Left forelimb (tissue), 1 donor: Measurements from ENCODE around the gene MUCL1.
"Not testable (repeated sequence)": the region's sequence is repeated elsewhere in the genome, so short reads cannot be mapped to it uniquely, and the experiment has no call there.

Experiments
- DNase-seq: peaks from one replicate; pipeline ENCODE4 v3.0.0-alpha.2; 2018; ENCODE audit warnings: low spot score

MUCL1 gene, protein sequence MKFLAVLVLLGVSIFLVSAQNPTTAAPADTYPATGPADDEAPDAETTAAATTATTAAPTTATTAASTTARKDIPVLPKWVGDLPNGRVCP

DNA sequence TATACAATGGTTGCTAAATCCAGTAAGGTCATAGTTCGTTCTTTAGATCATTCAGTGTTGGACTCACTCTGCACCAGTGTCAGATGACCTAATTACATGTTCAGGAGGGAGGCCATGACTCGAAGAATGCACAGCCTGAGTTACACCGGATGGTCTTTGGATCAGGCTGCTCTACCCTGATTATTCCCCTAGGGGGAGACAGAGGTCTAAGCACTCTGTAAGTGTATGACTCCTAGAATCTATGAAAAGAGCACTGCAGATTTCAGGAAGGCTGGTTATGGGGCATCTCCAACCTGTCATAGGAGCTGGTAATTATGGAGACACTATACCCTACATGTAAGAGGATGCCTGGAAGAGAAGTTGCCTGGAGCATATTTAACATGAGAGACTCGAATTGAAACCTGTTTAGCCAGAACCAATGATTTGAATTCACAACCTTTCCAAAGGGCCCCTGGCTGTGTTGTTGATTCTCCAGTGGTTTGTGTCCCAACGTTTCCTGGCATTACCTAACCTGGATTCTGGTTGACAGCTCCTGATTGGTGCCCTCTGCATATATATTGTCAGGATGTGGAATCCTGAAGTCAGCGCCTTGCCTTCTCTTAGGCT is at the start of gene MUCL1:
Gene MUCL1, plus strand, starts transcription at position 584 of the 606 bp plus-strand sequence. CDS start 67 bp downstream, outside the sequence.
- DNase-seq = no peak

DNA sequence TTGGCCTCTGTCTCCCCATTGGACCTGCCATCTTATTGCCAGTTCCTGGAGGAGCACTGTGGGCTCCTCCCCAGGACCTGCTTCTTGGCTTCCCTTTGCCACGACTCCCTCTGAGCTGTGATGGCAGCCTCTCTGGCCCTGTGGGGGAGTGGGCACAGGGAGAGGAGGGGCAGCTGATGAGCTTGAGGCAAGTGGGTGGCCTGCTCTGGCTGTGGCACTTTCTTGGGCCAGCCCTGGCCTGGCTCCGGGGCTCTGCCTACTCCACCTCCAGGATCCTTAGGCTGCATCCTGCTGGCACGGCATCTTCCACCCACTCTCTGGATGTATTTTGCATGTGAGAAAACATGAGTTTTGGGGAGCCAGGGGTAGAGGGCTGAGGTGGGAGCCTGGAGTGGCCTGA is 32.6 kb upstream of the MUCL1 start:
- DNase-seq = no peak

DNA sequence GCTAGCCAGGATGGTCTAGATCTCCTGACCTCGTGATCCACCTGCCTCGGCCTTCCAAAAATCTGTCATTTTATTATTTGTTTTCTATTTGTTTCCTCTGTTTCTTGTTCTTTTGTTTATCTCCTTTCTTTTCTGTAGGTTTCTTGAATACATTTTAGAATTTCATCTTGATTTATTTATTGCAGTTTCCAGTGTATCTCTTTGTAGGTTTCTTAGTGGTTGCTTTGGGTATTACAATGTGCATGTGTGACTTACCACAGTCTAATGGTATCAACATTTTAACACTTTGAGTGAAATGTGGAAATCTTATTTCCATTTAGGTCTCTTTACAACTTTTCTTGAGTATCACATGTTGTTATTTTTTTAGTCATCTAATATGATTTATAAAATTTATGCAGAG is 29.9 kb upstream of the MUCL1 start:
- no peak for DNase-seq

DNA sequence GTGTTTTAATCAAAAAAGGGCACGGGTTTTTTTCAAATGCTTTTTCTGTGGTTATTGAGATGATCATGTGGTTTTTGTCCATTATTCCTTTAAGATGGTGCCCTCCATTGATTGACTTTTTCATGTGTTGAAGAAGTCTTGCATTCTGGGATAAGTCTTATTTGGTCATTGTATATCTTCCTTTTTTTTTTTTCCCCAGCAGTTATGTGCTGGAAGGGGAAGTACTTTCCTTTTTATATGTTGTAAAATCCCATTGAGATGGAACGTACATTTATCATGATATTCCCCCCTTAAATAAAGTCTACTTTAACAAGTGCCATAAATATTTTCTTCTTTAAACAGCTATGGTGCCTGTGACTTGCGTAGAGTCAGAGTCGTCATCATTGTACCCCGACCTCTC is 24.8 kb upstream of the MUCL1 start:
- no peak for DNase-seq

DNA sequence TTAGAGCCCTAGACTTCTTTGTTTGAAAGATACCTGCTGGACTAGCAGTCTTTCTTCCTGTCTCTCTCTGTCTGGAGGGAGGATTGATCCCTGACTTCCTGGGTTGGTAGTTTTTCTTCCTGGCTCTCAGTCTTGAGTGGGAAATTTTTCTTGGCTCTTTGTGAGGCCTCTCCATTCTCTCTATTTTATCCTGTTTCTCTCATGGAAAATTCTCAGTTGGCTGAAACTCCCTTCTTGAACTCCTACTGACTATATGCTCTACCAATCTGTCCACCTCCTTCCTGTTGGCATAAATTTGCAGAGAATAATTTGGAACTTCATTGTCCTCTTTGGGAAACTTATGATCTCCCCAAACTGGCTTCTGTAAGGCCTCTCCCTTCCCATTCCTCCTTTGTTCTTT is 24.1 kb upstream of the MUCL1 start:
- no peak for DNase-seq

DNA sequence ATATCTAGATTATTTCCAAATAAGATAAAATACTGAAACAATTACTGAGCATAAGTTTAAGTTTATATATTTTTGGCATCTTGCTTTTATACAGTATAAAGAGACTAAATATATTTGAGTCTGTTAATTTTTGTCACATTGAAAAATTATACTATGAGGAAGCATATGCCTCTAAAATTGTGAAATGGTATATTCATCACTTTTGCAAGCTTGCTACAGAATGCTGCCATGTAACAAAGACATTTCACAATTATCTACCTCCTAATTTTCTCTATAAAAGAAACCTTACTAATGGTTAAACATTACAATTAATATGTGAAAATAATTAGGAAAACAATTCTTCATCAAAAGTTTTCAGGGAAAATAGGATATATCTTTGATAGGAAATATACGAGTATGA is 22.7 kb upstream of the MUCL1 start:
- DNase-seq = no peak

DNA sequence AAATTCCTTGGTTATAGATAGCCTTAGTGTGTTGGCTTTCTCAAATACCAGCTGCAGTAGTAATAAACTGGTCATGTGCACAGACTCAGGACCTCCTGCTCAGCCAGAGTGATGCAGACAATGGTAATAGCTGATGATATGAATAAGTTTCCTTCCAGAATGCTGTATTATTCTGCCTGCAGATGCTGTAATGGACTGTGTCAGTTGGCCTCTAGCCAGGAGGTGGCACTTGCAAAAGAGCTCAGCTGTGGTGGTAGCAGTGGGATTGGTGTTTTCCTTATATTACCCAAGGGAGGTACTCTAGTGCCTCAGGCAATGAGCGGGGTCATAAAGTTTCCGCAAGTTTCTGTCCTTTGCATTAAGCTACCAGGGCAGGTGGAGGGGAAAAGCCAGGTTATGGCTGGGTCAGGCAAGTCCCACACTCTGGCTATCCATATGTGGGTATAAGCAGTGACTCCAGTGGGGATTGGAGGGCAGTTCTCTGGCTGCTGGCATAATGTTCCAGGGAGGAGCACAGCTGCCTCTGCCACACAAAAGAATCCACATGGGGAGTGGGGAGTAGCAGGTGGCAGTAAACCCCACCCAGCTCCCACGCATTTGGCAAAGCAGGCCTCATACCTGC is 14.0 kb upstream of the MUCL1 start:
- DNase-seq = no peak

DNA sequence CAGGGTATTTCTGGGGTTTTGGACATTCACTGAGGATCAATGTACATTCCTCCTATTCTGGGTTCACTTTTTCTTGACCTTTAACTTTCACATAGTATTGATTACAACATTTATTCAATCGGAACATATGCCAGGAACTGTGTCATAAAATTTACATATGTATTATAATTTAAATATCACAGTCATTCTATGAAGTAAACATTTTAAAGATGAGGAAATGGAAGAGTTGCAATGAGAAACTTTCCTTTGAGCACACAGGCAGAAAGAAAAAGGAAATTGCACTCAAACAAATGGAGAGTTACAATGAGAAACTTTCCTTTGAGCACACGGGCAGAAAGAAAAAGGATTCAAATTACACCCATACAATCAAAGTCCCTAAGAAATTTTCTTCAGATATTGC is 3.1 kb downstream of the MUCL1 start:
- DNase-seq = no peak

DNA sequence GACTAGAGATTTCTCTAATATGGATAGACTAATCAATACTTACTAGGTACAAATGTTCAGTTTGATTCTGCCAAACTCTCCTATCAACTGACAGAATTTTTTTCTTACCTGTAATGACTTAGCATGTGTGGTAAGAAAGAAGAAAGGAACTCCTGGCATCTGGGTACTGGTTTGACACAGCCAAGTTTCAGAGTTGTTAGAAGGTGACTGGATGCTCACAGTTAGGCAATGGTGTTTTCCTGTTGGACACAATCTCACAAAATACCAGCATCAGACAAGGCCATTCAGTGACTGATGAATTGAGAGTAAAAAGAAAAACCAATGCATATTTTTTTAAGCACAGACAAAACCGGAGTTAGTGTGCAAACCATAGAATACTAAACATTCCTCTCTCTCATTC is 4.2 kb downstream of the MUCL1 start:
- no peak for DNase-seq

DNA sequence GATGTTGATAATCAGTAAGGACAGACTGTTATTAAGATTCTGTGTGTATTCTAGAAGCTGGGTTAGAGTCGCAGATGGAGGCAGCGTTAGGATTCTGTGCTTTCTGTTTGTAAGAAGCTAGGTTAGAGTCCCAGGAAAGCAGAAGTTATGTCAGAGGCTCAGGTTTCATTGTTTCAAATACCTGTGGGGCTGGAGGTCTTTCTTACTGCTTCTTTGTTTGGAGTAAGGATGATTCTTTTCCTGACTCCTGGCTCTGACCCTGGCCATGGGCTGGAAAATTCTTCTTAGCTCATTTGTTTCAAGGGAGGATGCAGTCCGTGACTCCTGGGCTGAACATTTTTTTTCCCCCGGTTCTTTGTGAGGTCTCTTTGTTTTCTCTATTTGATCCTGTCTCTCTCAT is 5.2 kb downstream of the MUCL1 start:
- no peak for DNase-seq

DNA sequence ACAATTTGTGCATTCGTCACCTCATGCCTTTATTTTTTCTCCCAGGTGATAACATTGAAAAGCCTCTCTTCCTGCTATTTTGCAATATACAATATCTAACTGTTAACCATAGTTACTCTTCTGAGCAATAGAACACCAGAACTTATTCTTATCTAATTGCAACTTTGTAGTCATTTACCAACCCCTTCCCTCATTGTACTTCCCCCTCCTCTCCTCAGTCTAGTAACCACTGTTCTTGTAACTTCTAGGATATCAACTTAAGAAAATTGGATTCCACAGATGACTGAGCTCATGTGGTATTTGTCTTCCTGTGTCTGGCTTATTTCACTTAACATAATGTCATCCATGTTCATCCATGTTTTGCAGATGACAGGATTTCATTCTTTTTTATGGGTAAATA is 7.6 kb downstream of the MUCL1 start:
- no peak for DNase-seq

DNA sequence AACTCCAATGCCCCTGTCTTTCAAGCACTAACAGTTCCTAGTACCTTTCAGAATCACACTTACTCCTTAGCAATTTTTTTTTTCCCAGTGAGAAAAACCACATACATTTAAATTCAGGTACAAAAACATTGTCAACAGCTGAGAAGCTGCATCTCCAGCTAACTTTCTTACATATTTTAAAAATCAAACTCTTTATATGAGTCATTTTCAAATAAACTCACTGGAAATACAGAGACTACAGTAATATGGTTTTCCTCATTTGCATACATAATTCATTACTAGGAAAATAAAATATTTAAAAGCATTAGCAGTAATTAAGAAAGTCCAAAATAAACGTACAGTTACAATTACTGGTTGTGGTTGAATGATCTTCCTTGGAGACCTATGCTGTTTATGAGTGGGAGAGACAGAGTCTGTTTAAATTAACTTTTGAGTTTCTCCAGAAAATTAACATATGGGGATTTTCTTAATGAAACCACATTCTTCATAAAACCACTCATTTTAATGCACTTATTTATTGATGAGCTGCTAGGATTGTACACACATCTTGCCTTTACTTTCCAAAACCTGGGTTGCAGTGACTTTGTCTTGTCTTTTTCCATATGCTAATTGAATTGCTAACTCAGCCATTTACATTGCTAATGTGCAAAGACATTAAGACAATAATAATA is 9.8 kb downstream of the MUCL1 start:
- DNase-seq = no peak

DNA sequence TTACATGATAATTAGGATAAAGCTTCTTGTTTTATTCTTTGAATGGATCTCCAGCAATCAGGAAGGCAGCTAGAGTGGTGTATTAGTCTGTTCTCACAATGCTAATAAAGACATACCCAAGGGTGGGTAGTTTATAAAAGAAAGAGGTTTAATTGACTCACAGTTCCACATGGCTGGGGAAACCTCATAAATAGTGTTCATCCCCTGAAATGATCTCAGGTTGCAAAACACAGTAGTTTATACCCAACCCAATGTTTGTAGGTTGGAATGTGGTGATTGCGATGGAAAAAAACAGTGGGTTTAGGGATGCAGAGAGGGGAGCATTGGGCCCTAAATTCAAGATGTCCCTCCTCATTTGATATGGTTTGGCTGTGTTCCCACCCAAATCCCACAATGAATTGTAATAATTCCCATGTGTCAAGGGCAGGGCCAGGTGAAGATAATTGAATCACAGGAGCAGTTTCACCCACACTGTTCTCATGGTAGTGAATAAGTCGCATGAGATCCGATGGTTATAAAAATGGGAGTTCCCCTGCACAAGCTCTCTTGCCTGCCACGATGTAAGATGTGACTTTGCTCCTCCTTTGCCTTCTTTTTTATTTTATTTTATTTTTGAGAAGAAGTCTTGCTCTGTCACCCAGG is 11.5 kb downstream of the MUCL1 start:
- no peak for DNase-seq

DNA sequence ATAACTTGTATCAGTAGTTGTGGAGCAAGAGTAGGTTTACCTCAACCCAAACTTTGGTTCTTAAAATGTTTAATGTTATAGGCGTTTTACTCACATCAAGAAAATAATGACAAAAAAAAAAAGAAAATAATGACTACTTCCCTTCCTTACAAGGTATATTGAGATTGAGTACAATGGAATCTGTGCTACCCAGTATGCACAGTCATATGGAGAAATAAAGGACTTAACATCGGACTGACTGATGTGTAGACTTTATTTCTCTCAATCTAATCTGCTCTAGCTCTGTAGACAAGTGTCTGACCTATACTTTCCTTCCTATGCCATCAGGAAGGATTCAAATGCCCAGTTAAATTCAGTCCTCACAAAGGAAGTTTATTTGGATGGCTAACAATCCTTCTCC is 14.4 kb downstream of the MUCL1 start:
- no peak for DNase-seq

DNA sequence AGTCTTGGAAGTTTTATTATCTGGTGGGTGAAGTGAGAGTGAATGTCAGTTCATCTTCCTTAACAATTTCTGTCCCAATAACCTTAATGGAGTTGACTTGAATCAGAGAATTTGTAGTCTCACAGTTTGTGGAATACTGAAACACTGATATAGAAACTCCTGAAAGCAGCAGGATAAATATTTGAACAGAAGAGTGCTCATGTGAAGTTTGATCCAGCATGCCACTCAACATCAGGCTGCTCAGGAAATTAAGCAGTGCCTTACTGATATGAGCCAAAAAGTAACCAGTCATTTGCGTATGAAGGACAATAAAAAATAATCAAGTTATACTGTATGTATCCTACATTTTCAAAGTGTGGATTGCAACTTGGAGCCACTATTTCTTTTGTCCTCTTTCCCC is 15.7 kb downstream of the MUCL1 start:
- no peak for DNase-seq

DNA sequence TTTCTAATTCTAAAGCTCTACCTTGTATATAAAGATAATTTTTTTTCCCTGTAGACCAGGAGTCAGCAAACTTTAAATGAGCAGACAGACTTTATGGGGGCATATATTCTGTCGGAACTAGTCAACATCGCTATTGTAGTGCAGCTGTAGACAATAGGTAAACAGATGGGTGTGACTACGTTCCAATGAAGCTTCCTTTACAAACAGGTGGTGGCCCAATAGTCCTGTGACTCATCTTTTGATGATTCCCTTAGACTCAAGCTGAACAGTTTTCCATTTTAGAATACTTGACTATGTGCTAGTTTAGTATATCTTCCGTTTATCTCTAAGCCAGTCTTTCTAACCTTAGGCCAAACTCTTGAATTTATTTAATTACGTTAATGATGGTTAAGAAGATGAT is 16.3 kb downstream of the MUCL1 start:
- DNase-seq = no peak

DNA sequence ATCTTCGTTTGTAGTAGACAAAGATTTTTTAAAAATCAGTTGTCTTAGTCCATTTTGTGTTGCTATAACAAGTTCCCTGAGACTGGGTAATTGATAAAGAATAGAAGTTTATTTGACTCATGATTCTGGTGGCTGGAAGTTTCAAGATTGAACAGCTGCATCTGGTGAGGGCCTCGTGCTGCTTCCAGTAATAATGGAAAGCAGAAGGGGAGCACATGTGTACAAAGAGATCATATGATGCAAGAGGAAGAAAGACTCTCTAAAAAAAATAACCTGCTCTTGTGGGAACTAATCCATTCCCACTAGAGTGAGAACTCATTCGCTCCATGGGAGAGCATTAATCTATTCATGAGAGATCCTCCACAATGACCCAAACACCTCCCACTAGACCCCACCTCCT is 24.8 kb downstream of the MUCL1 start:
- DNase-seq = no peak

DNA sequence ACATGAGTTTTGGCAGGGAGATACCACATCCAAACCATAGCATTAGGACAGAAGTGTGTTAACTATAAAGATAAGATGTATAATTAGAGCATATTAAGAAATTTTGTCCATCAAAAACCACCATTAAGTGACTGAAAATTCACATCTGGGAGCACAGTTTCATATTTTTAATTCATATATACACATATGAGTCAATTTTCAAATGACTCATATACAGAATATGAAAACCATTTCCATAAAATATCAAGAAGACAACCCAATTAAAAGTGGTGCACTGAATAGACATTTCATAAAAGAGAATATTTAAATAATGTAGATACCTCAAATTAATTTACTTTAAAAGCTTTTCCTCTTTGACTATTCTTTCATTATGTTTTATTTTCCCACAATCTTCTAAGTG is 25.3 kb downstream of the MUCL1 start:
- no peak for DNase-seq

DNA sequence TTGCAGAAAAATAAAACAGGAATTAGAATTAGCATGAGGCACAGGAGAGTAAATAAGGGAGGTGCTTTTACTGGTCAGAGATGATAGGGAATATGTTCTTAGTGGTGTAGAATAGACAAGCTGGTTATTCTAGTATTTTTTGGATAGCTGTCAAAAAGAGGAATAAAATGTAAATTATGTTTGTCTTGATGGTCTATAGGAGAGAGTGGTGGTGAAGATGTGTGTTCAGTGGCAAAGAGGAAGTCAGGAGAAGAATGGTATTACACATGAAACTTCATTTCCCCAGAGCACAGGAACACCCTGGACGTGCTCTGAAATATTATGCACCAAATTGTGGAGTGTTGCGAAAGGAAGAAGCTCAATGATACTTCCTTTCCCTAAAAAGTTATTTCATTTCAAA is 27.8 kb downstream of the MUCL1 start:
- no peak for DNase-seq

DNA sequence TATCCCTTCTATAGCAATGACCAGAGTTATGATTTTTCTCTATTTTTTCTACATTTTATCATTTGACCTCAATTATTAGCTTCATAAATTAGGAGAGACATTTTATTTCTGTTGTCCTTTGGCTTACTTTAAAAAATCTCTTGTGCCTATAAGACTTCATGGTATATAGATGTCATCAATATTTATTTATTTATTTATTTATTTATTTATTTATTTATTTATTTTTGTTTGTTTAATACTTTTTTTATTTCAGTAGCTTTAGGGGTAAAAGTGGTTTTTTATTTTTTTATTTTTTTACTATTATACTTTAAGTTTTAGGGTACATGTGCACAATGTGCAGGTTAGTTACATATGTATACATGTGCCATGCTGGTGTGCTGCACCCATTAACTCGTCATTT is 28.3 kb downstream of the MUCL1 start:
- not testable (repeated sequence) for DNase-seq

DNA sequence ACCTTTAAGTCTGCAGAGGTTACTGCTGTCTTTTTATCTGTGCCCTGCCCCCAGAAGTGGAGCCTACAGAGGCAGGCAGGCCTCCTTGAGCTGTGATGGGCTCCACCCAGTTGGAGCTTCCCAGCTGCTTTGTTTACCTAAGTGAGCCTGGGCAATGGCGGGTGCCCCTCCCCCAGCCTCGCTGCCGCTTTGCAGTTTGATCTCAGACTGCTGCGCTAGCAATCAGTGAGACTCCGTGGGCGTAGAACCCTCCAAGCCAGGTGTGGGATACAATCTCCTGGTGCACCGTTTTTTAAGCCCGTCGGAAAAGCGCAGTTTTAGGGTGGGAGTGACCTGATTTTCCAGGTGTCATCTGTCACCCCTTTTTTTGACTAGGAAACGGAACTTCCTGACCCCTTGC is 34.1 kb downstream of the MUCL1 start:
- not testable (repeated sequence) for DNase-seq

DNA sequence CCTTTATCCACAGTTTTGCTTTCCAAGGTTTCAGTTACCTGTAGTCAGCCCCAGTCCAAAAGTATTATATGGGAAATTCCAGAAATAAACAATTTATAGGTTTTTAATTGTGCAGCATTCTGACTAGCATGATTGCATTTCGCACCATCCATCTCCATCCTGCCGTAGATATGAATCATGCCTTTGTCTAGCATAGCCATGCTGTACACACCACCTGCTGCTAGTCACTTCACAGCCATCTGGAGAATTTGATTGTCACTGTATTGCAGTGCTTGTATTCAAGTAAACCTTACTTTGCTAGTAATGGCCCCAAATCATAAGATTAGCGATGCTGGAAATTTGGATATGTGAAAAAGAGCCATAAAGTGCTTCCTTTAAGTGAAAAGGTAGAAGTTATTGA is 36.0 kb downstream of the MUCL1 start:
- DNase-seq = no peak
